KOPT-K1 (cell line): Measurements from ENCODE around the gene ANAPC2.

Source experiments
- H3K27ac ChIP-seq: fragments of 200-600 bp; sonication (generic); 2 replicates; pipeline ENCODE4 v1.5.1; 2016; ENCODE audit warnings: antibody characterized with exemption, mild to moderate bottlenecking, low read depth, low read length; ENCODE audit not compliant: poor library complexity, severe bottlenecking
- H3K36me3 ChIP-seq: fragments of 200-600 bp; sonication (generic); 2 replicates; pipeline ENCODE4 v1.5.1; 2017; ENCODE audit warnings: antibody characterized with exemption, mild to moderate bottlenecking, low read length, moderate library complexity; ENCODE audit not compliant: insufficient read depth
- H3K9me3 ChIP-seq: fragments of 200-600 bp; sonication (generic); 2 replicates; pipeline ENCODE4 v1.5.1; 2017; ENCODE audit warnings: antibody characterized with exemption, low read length, mild to moderate bottlenecking; ENCODE audit not compliant: insufficient read depth, poor library complexity, severe bottlenecking

Gene ANAPC2

GRCh38 chr9:137168904-137169856 lies 19.2 kb downstream of the ANAPC2 start:
- Histone ChIP-seq H3K27ac (no peak overlapping the region), H3K9me3 (no peaks in the 10 kb centered on the region), H3K36me3 (no peaks in the 10 kb centered on the region)

DNA sequence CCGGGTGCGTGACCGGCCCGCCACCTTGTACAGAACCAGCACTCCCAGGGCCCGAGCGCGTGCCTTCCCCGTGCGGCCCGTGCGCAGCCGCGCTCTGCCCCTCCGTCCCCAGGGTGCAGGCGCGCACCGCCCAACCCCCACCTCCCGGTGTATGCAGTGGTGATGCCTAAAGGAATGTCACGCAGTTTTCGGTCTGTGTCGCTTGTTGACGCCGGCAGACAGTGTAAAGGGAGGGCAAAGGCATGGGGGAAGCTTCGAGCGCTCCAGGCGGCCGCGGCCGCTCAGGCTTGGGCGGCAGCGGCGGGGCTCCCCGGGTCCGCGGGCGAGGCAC lies 19.8 kb downstream of the ANAPC2 start:
- no peaks in the 10 kb centered on the region for H3K9me3 ChIP-seq
- no peaks in the 10 kb centered on the region for H3K36me3 ChIP-seq
- no peak overlapping the region for H3K27ac ChIP-seq

- no peaks in the 10 kb centered on the region for H3K36me3 ChIP-seq
- H3K9me3 ChIP-seq, result no peaks in the 10 kb centered on the region
- no peak overlapping the region for H3K27ac ChIP-seq
Measured at GRCh38 chr9:137167747-137168572, 20.4 kb downstream of the ANAPC2 start.

DNA sequence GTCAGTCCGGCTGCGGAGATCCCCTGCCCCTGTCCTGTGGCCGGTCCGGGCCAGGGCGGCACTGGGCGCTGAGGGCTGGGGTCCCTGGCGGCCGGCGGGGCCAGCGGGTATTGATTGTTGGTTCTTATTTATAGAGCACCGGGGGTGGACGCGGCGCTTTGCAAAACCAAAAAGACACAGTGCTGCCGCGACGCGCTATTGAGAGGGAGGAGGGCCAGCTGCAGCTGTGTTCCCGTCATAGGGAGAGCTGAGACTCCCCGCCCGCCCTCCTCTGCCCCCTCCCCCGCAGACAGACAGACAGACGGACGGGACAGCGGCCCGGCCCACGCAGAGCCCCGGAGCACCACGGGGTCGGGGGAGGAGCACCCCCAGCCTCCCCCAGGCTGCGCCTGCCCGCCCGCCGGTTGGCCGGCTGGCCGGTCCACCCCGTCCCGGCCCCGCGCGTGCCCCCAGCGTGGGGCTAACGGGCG lies 21.0 kb downstream of the ANAPC2 start:
- no peaks in the 10 kb centered on the region for H3K9me3 ChIP-seq
- H3K36me3 ChIP-seq, result no peaks in the 10 kb centered on the region
- H3K27ac ChIP-seq, result no peak overlapping the region

DNA sequence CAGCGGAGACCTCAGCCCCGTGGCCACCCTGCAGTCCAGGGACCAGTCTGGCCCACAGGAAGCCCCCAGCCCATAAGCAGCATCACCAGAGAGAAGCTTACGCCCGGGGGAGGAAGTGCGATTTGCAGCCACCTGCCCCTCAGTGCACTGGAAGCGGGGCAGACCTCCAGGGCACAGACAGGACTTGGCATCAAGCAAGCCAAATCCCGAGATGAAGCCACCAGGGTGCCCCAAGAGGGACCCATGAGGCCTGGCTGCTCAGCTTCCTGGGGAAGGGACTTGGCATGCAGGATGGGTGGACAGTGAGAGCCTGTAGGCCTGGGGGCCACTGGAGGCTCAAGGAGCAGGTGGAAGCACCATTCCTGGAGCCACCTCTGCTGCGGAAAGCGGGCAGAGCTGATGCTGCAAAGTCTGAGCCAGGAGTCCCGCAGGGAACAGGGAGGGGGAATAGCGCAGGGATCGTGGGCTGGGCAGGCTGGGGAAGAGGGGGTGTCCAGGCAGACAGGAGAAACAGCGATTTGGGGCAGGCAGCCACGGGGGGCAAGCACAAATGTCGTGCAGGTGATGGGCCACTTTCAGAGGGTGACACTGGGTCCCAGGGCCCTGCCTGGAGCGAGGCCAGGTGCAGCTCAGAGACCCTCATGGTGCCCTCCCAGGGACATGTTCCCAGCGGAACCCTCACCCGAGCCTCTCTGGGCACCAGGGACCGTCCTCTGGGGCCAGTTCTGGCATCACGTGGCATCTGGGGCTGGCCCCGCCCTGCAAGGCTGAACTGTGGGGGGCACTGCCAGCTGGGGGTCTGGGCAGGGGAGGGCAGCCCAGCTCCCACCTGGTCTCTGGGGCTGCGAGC lies 21.8 kb downstream of the ANAPC2 start:
- no peaks in the 10 kb centered on the region for H3K9me3 ChIP-seq
- no peak overlapping the region for H3K27ac ChIP-seq
- no peaks in the 10 kb centered on the region for H3K36me3 ChIP-seq

GRCh38 chr9:137165250-137165836 lies 23.0 kb downstream of the ANAPC2 start:
- no peaks in the 10 kb centered on the region for H3K36me3 ChIP-seq
- no peaks in the 10 kb centered on the region for H3K9me3 ChIP-seq
- H3K27ac ChIP-seq, result no peak overlapping the region

- Histone ChIP-seq H3K9me3 (no peaks in the 10 kb centered on the region), H3K36me3 (no peaks in the 10 kb centered on the region), H3K27ac (no peak overlapping the region)
Measured at GRCh38 chr9:137164370-137165249, 23.8 kb downstream of the ANAPC2 start.

DNA sequence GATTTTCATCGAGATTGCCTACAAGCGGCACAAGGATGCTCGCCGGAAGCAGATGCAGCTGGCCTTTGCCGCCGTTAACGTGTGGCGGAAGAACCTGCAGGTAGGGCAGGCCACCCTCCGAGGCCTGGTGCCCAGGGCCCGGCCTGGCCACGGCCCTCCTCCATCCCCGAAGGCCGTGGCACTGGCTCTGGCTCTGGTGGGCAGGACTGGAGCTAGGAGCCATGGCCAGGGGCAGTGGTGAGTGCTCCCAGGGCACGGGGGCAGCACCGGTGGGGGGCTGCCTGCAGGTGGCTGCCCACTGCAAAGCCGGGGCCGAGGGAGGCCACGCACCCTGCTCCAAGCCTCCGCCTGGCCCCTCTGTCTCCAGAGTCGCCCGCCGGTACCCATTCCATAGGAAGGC lies 24.6 kb downstream of the ANAPC2 start:
- H3K27ac ChIP-seq, result no peak overlapping the region
- H3K36me3 ChIP-seq, result no peaks in the 10 kb centered on the region
- H3K9me3 ChIP-seq, result no peaks in the 10 kb centered on the region

GRCh38 chr9:137163365-137163715 lies 25.0 kb downstream of the ANAPC2 start:
- Histone ChIP-seq H3K27ac (no peak overlapping the region), H3K36me3 (no peaks in the 10 kb centered on the region), H3K9me3 (no peaks in the 10 kb centered on the region)

- Histone ChIP-seq H3K36me3 (no peaks in the 10 kb centered on the region), H3K27ac (no peak overlapping the region)
Measured at GRCh38 chr9:137162505-137163364, 25.6 kb downstream of the ANAPC2 start.

GRCh38 chr9:137161558-137162486 lies 26.5 kb downstream of the ANAPC2 start:
- Histone ChIP-seq H3K36me3 (no peaks in the 10 kb centered on the region), H3K9me3 (no peaks in the 10 kb centered on the region), H3K27ac (no peak overlapping the region)

More at GRCh38 chr9:137162505-137163364, 25.6 kb downstream of the ANAPC2 start:
- H3K9me3 ChIP-seq, result no peaks in the 10 kb centered on the region
